Measurements from ENCODE around the gene TM4SF20.
A peak's percentile ranks its signal among the peaks of the same experiment; 100 is the strongest.
"Not testable (repeated sequence)": the region's sequence is repeated elsewhere in the genome, so short reads cannot be mapped to it uniquely, and the experiment has no call there.

The TM4SF20 gene

GRCh38 chr2:227370092-227370491 lies 9.0 kb downstream of the TM4SF20 start:
- FAIRE-seq (no peak), DNase-seq (ENCODE audit: insufficient read length, low spot score) (no peak)

GRCh38 chr2:227368574-227368973 lies 10.5 kb downstream of the TM4SF20 start:
- FAIRE-seq = no peak

DNA sequence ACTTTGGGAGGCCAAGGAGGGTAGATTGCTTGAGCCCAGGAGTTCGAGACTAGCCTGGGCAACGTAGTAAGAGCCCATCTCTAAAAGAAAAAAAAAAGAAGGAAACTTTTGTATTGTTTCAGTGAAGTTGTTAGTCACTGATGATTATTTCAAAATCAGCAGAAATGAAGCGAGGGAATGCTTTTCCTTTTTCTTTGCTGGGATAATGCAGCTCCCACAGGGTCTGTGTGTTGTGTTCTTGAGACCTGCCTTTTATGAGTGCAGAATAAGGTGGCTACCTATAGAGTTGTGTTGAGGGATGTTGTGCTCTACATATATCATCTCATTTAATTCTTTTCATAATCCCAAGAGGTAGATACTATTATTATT lies 11.7 kb downstream of the TM4SF20 start:
- FAIRE-seq = no peak
- no peak for DNase-seq (ENCODE audit: insufficient read length, low spot score)

More at GRCh38 chr2:227368574-227368973, 10.5 kb downstream of the TM4SF20 start:
- DNase-seq (ENCODE audit: insufficient read length, low spot score) = no peak

DNA sequence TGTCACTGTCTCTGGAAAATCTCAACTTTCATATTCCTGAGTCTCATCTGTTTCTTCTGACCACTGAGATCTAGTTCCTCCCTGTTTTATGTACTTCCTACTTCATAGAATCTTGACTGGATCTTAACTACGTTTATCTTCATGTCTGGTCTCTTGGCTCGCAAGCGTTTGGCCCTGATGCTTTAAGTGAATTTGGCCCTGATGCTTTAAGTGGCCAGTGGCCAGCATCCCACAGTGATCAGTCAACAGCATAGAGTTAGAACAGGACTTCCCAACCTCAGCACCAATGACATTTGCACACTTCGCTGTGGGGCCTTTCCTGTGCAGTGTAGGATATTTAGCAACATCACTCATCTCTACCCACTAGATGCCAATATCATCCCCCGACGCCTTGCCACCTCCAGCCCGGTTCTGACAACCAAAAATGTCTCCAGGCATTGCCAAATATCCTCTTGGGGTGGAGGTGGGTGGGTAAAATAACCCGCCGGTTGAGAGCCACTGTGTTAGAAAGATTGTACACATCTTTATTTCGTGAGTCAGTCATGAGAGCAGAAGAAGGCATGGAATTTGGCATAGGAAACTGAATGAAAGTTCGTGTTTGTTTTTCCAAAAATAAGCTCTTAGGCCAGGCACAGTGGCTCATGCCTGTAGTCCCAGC lies 12.2 kb downstream of the TM4SF20 start:
- DNase-seq (ENCODE audit: insufficient read length, low spot score) (no peak), FAIRE-seq (no peak)

DNA sequence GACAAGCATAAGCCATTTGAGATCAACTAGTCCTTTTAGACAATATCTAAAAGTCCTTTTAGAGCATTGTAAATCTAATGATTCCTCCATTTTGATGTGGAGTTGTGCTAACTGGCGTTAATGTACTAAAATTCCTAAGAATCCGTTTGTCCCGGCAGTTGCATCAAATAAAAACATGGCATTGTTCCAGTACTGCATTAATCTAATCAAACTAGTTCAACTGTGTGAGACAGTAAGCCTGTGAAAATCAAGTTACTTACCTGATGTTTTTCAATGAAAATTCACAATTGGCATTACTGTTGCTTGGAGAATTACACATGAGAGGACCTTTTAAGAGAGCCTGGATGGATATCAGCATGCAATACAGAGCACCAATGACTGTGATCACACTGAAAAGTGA lies 13.3 kb downstream of the TM4SF20 start:
- DNase-seq (ENCODE audit: insufficient read length, low spot score) (no peak), FAIRE-seq (no peak)

DNA sequence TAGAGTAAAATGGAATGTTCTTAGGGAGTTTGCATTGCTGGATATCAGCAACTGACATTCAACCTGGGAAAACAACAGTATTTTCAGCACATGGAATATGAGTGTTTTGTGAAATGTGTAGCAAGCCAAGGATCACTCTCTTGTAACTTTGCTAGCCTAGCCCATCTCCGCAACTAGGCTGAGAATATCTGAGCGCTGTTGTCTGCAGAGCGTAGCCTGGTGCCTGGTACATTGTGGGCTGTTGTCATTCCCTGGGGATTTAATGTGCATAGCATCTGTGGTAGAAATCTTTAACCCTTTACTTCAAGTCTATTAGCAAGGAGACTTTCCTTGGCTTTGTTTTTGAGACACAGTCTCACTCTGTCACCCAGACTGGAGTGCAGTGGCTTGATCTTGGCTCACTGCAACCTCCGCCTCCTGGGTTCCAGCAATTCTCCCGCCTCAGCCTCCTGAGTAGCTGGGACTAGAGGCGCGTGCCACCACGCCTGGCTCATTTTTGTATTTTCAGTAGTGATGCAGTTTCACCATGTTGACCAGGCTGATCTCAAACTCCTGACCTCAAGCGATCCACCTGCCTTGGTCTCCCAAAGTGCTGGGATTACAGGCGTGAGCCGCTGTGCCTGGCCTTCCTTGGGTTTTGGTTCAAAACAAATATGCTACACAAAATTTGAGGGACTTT lies 14.4 kb downstream of the TM4SF20 start:
- not testable (repeated sequence) for FAIRE-seq; DNase-seq (ENCODE audit: insufficient read length, low spot score)

- FAIRE-seq = no peak
- no peak for DNase-seq (ENCODE audit: insufficient read length, low spot score)
These were observed 15.3 kb downstream of the TM4SF20 start for GRCh38 chr2:227363756-227364155.

DNA sequence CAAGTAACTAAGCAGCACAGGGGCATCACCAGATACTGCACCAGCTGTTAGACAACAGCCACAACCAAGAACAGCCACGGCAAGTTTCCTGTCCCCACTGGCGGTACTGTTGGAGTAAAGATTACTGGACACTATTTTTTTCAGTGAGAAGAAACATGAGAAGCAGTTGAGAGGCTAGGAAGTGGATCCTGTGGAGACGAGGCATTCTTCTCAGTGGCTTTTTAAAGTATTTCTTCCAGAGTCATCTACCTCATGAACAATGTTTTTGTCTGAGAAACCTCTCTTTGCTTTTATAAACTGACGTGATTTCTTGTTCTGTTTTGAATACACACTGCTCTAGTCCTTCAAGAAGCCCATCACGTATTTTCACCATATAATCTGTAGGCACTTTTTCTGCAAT lies 18.8 kb downstream of the TM4SF20 start:
- FAIRE-seq = no peak
- DNase-seq (ENCODE audit: insufficient read length, low spot score) = no peak

DNA sequence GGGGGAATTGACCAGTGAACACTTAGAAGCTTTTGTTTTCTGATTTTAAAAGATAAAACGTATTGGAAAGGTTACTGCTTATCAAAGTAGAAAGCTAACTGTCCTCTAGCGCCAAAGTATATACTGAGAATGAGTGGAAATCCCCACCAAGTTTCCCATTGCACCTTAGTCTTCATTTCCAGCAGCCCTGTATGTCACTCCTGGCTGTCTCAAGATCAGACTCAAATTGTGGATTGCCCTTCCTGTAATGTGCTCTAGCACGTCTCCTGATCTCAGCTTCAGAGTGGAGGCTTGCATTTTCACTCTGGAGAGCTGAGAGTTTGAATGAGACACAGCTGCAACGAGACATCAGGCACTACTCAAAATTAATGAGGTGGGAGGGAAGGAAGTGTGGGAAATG lies 27.5 kb downstream of the TM4SF20 start:
- FAIRE-seq (no peak), DNase-seq (ENCODE audit: insufficient read length, low spot score) (no peak)

GRCh38 chr2:227349989-227350612 lies 29.0 kb downstream of the TM4SF20 start:
- FAIRE-seq (no peak), DNase-seq (ENCODE audit: insufficient read length, low spot score) (no peak)

GRCh38 chr2:227348324-227348723 lies 30.8 kb downstream of the TM4SF20 start:
- FAIRE-seq (no peak), DNase-seq (ENCODE audit: insufficient read length, low spot score) (no peak)

- FAIRE-seq (no peak), DNase-seq (ENCODE audit: insufficient read length, low spot score) (no peak)
These were observed 32.0 kb downstream of the TM4SF20 start for GRCh38 chr2:227347117-227347516.

- FAIRE-seq (no peak), DNase-seq (ENCODE audit: insufficient read length, low spot score) (no peak)
These were observed 34.9 kb downstream of the TM4SF20 start for GRCh38 chr2:227344231-227344630.

DNA sequence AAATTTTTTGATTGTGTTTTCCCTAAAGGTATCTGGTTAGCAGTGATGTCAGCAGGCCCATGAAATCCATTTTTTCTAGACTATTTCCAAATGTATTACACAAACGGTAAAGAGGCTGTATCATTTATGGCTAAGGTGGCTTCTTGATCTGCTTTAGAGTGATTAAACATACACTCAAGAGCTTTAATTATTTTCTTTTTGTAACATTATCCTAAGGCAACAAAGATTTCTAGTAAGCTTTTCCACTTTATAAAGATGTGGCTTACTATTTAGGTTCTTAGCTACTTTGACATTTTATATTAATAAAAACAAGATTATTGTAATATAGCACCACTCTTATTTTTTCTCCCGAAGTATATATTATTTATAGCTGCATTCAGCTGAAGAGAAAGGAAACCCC lies 37.6 kb downstream of the TM4SF20 start:
- FAIRE-seq = no peak

DNA sequence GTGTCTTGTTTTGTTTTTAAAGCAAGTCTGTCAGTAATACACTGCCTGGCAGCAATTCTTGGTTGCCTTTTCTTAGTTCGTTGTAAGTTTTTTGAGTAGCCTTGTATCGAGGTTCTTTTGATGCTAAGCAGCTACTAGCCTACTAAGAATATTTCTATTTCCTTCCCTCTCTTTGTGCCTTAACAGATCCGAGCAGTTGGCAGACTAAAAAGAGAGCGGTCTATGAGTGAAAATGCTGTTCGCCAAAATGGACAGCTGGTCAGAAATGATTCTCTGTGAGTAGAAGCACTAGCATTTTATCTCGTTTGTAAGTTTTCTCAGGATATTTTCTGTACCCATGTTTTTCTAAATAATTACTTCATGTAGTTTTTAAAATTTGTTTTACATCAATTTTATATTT lies 39.0 kb downstream of the TM4SF20 start:
- DNase-seq (ENCODE audit: insufficient read length, low spot score) = no peak
- no peak for FAIRE-seq

More for the DNA sequence above, 37.6 kb downstream of the TM4SF20 start:
- no peak for DNase-seq (ENCODE audit: insufficient read length, low spot score)

GRCh38 chr2:227339098-227339599 lies 40.0 kb downstream of the TM4SF20 start:
- DNase-seq (ENCODE audit: insufficient read length, low spot score) (no peak), FAIRE-seq (no peak)

DNA sequence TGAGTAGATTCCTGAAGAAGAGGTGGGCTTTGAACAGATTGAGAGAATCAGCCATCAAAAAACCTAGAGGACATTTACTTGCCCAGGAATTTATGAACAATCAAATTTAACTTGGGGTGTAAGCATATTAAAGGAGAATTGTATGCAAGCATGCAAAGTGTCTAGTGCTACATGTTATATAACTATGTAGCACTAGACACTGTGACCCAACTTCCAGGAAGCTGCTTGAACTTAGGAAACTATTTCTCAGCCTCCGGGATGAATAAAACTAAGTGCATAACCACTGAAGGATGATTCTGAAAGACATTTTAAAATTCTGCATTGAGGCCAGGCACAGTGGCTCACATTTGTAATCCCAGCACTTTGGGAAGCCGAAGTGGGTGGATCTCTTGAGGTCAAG lies 41.7 kb downstream of the TM4SF20 start:
- FAIRE-seq (no peak), DNase-seq (ENCODE audit: insufficient read length, low spot score) (no peak)

GRCh38 chr2:227335713-227336112 lies 43.4 kb downstream of the TM4SF20 start:
- FAIRE-seq (no peak), DNase-seq (ENCODE audit: insufficient read length, low spot score) (no peak)

DNA sequence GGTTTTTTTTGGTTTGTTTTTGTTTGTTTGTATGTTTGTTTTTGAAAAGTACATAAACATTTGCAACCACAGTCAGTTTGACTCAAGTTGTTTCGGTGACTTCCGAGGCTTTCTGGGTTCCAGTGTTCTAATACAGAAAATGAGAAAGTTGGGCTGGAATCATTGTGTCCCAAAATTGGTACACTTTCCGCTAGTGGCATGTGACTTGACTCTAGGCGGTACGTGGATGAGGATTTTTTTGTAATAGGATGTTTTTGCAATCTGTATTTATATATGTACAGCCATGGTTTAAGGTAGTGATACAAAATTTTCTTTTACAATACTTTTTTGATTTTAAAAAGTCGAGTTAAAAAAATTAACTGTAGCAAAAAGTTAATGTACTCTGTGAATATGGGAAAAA lies 52.3 kb downstream of the TM4SF20 start:
- no peak for DNase-seq (ENCODE audit: insufficient read length, low spot score)
- FAIRE-seq = no peak

- peak; percentile 38 for DNase-seq (ENCODE audit: insufficient read length, low spot score)
- no peak for FAIRE-seq
These were observed 53.3 kb downstream of the TM4SF20 start for GRCh38 chr2:227325839-227326195.

- DNase-seq (ENCODE audit: insufficient read length, low spot score) (peak; percentile 89), FAIRE-seq (peak; percentile 90)
These were observed 53.9 kb downstream of the TM4SF20 start, which contains the start of gene MFF for GRCh38 chr2:227324995-227325838. Gene MFF (plus strand): TSS chr2:227325251. CDS start chr2:227330666, 5,415 bp downstream.
